WERI-Rb-1 (cell line): Measurements from ENCODE around the gene CADM2.
"Not testable (repeated sequence)": the region's sequence is repeated elsewhere in the genome, so short reads cannot be mapped to it uniquely, and the experiment has no call there.

Source experiments
- DNase-seq: peaks from one replicate; pipeline ENCODE4 v3.0.0-alpha.2; 2020
- H3K27ac ChIP-seq: fragments of 250-450 bp; sonication (Bioruptor Pico); 2 replicates; pipeline ENCODE4 v1.5.1; 2020; ENCODE audit warnings: mild to moderate bottlenecking, moderate library complexity
- H3K27me3 ChIP-seq: fragments of 250-450 bp; sonication (Bioruptor Pico); 2 replicates; pipeline ENCODE4 v1.5.1; 2021; ENCODE audit warnings: mild to moderate bottlenecking, low read depth, moderate library complexity; ENCODE audit not compliant: insufficient read depth, severe bottlenecking
- H3K36me3 ChIP-seq: fragments of 250-450 bp; sonication (Bioruptor Pico); 2 replicates; pipeline ENCODE4 v1.5.1; 2020; ENCODE audit warnings: mild to moderate bottlenecking, moderate library complexity
- H3K4me3 ChIP-seq: 2 replicates; pipeline ENCODE4 v1.5.1; 2011; ENCODE audit warnings: low read depth, mild to moderate bottlenecking, control low read depth, low read length
- H3K9me3 ChIP-seq: fragments of 250-450 bp; sonication (Bioruptor Pico); 2 replicates; pipeline ENCODE4 v1.5.1; 2021; ENCODE audit warnings: mild to moderate bottlenecking, moderate library complexity; ENCODE audit not compliant: severe bottlenecking
- CTCF ChIP-seq: IDR thresholded peaks from 2 replicates; pipeline ENCODE4 v1.5.1; 2011; ENCODE audit warnings: low read depth, mild to moderate bottlenecking, control low read depth, inconsistent platforms, low read length

Gene CADM2

GRCh38 chr3:85977615-85978338 is 1019.0 kb downstream of the CADM2 start:
- no peak for TF ChIP-seq CTCF
- H3K27ac ChIP-seq: no peak overlapping the region

DNA sequence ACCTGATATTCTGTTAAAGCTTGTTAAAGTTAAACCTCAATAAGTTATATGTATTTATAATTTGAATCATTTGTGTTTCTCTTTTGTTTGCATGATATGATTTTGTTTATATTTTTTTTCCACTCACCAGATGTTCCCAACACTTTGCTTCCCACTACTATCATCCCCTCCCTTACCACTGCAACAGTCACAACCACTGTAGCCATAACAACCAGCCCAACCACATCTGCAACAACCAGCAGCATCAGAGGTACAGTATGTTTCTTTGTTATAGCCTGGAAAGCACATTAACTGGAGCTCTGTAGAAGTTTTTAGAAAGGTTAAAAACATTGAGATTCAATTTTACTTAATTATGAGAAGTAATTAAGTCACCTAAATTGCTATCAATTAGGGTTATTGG is 1020.2 kb downstream of the CADM2 start:
- DNase-seq: no peak
- H3K9me3 ChIP-seq: no peaks in the 10 kb centered on the region
- no peak overlapping the region for H3K4me3 ChIP-seq
- no peaks in the 10 kb centered on the region for H3K36me3 ChIP-seq
- no peaks in the 10 kb centered on the region for H3K27me3 ChIP-seq
- no peak overlapping the region for H3K27ac ChIP-seq
- TF ChIP-seq CTCF: no peak

More at GRCh38 chr3:85977615-85978338, 1019.0 kb downstream of the CADM2 start:
- no peaks in the 10 kb centered on the region for H3K9me3 ChIP-seq
- no peak overlapping the region for H3K4me3 ChIP-seq
- no peaks in the 10 kb centered on the region for H3K36me3 ChIP-seq
- no peaks in the 10 kb centered on the region for H3K27me3 ChIP-seq
- no peak for DNase-seq

DNA sequence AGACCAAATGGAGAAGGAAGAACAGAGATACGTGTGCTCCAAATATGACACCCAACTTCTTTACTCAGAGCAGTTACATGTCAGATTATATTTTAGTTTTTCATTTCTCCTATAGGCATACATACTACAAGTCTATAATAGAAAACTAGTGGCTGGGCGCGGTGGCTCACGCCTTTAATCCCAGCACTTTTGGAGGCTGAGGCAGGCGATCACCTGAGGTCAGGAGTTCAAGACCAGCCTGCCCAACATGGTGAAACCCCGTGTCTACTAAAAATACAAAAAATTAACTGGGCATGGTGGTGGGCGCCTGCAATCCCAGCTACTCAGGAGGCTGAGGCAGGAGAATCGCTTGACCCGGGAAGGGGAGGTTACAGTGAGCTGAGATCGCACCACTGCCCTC is 1030.8 kb downstream of the CADM2 start:
- not testable (repeated sequence) for H3K27ac ChIP-seq, H3K27me3 ChIP-seq, H3K36me3 ChIP-seq, H3K9me3 ChIP-seq, H3K4me3 ChIP-seq, DNase-seq

GRCh38 chr3:86029590-86029989 is 1070.8 kb downstream of the CADM2 start:
- Histone ChIP-seq H3K27me3 (no peaks in the 10 kb centered on the region), H3K9me3 (no peaks in the 10 kb centered on the region), H3K36me3 (no peaks in the 10 kb centered on the region), H3K4me3 (no peak overlapping the region), H3K27ac (no peak overlapping the region)
- no peak for DNase-seq
- no peak for TF ChIP-seq CTCF

- DNase-seq: no peak
- Histone ChIP-seq H3K4me3 (no peak overlapping the region), H3K9me3 (no peaks in the 10 kb centered on the region), H3K36me3 (no peaks in the 10 kb centered on the region), H3K27me3 (no peaks in the 10 kb centered on the region), H3K27ac (no peak overlapping the region)
- no peak for TF ChIP-seq CTCF
Measured at GRCh38 chr3:86037916-86038315, 1079.1 kb downstream of the CADM2 start.

DNA sequence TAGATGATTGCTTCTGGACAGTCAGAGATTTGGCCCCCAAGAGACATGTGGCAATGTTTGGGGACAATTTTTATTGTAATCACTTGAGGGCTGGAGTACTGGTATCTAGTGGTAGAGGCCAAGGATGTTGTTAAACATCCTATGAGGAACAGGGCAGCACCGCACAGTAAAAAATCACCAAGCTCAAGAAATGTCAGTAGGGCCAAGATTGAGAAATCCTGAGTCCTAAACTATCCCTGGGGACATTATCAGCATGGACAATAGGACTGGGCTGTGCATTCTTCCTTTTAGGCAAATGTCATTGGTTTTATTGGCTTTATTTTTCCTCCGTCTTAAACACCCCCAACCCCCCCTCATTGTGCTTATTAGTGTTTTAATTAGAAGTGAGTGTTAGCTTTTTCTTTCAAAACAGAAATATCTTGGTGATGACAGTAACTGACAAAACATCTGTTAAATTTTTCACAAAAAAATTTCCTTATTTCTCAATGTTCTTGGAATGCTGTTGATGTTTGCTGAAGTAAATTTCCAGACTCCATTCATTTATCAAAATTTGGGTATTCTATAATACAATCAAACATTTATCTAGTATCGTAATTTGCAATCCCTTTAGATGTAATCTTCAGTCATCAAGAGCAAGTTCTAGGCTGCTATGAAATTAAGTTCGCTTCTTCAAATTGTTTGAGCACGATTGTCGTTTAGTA is 1087.8 kb downstream of the CADM2 start:
- H3K4me3 ChIP-seq: no peak overlapping the region
- DNase-seq: no peak
- no peak overlapping the region for H3K27ac ChIP-seq
- no peaks in the 10 kb centered on the region for H3K27me3 ChIP-seq
- no peak for TF ChIP-seq CTCF
- H3K36me3 ChIP-seq: no peaks in the 10 kb centered on the region
- no peaks in the 10 kb centered on the region for H3K9me3 ChIP-seq
